Activated CD8-positive, alpha-beta memory T cell treated with anti-CD3 and anti-CD28 coated beads for 36 hours (primary cell): ENCODE results near the gene NT5DC1. TPM values are rescaled to one million over a fixed set of nuclear protein-coding genes. Genes with fewer than 3 reads are reported as not detected.

Experiments used
- CTCF ChIA-PET: fragments of 350-600 bp; sonication (Branson Sonifier 250); formaldehyde crosslinking; loops from one replicate; lab custom pipeline; 2021; ENCODE audit warnings: antibody characterized with exemption; lab: Charles Lee
- POLR2A ChIA-PET: fragments of 350-600 bp; sonication (Branson Sonifier 250); formaldehyde crosslinking; loops from one replicate; lab custom pipeline; 2021; ENCODE audit warnings: antibody characterized with exemption; lab: Charles Lee
- total RNA-seq, 2 experiments: library from RNA; stranded (reverse); gene quantifications; one replicate each; pipeline ENCODE4 v1.2.3, GENCODE V29; 2021

The NT5DC1 gene
- total RNA-seq, 2 experiments from 2014 or later, result 43.1 to 44.7 TPM

GRCh38 chr6:116254297-116255056 is 153.8 kb downstream of the NT5DC1 start:
- ChIA-PET CTCF (interaction anchor here (1.0 to 1.8 kb wide), 2 partner anchors 15 to 307 kb away, joined by 3 to 4 read pairs; no protein-coding TSS in a partner anchor), POLR2A (interaction anchor here (0.6 to 1.4 kb wide), 3 partner anchors 11 to 317 kb away, joined by 3 to 6 read pairs (median 5); partner anchors contain the start of genes RWDD1 and TSPYL1)

GRCh38 chr6:116255246-116255800 is 154.7 kb downstream of the NT5DC1 start:
- CTCF ChIA-PET, result no interaction called here
- POLR2A ChIA-PET, result no interaction called here

- ChIA-PET POLR2A (no interaction called here), CTCF (no interaction called here)
These were observed 156.0 kb downstream of the NT5DC1 start for GRCh38 chr6:116256694-116257093.

- CTCF ChIA-PET, result no interaction called here
- POLR2A ChIA-PET, result no interaction called here
These were observed 157.9 kb downstream of the NT5DC1 start for GRCh38 chr6:116258520-116258919.

DNA sequence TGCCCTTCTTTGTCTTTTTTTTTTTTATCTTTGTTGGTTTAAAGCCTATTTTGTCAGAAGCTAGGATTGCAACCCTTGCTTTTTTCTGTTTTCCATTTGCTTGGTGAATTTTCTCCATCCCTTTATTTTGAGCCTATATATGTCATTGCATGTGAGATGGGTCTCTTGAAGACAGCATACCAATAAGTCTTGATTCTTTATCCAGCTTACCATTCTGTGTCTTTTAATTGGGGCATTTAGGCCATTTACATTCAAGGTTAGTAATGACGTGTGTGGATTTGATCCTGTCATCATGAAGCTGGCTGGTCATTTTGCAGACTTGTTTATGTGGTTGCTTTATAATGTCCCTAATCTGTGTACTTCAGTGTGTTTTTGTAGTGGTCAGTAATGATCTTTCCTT is 162.7 kb downstream of the NT5DC1 start:
- ChIA-PET POLR2A (no interaction called here), CTCF (interaction anchor here (0.6 kb wide), 1 partner anchor 44 kb away, joined by 4 read pairs; no protein-coding TSS in a partner anchor)

- ChIA-PET CTCF (no interaction called here), POLR2A (interaction anchor here (1.4 kb wide), 1 partner anchor 11 kb away, joined by 6 read pairs; the partner anchor contains the start of gene TSPYL4)
These were observed 164.6 kb downstream of the NT5DC1 start for GRCh38 chr6:116265041-116265829.

DNA sequence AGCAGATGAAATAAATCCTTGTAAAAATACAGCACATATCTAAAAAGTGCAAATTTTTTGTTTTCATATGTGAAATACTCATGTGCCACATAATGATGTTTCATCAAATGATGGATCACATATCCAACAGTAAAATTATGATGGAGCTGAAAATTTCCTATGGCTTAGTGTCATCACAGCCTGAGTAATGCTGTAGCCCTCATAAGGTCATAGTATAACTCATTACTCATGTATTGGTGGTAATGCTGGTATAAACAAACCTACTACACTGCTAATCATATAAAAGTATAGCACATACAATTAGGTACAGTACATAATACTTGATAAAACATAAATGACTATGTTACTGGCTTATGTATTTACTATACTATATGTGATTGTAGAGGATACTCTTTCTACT is 166.2 kb downstream of the NT5DC1 start:
- POLR2A ChIA-PET, result no interaction called here
- CTCF ChIA-PET, result interaction anchor here (0.9 kb wide), 1 partner anchor 11 kb away, joined by 3 read pairs; no protein-coding TSS in a partner anchor

DNA sequence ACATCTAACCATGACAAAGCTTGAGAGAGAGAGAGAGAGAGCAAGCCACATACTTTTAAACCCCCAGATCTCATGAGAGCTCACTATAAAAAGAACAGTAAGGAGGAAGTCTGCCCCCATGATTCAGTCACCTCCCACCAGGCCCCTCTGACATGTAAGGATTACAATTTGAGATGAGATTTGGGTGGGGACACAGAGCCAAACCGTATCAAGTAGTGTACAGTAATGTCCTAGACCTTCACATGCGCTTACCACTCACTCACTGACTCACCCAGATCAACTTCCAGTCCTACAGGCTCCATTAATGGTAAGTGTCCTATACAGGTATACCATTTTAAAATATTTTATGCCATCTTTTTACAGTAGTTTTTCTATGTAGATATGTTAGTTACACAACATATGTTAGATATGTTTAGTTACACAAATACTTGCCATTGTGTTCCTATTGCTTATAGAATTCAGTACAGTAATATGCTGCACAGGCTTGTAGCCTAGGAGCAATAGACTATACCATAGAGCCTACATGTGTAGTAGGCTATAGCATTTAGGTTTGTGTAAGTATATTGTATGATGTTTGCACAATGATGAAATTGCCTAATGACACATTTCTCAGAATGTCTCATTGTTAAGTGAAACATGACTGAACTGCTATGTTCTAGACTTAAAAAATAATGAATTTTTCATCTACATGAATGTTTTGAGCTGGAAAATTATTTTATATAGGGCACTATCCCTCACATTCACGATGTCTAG is 167.4 kb downstream of the NT5DC1 start:
- ChIA-PET POLR2A (interaction anchor here (2.1 kb wide), 1 partner anchor 11 kb away, joined by 8 read pairs; the partner anchor contains the start of gene TSPYL1), CTCF (interaction anchor here (0.8 to 1.0 kb wide), 3 partner anchors 9 to 293 kb away, joined by 3 to 4 read pairs (median 3); no protein-coding TSS in a partner anchor)

- ChIA-PET POLR2A (interaction anchor here (2.1 kb wide), 1 partner anchor 11 kb away, joined by 8 read pairs; the partner anchor contains the start of gene TSPYL1), CTCF (interaction anchor here (0.8 to 1.2 kb wide), 3 partner anchors 15 to 292 kb away, joined by 3 to 4 read pairs (median 4); partner anchors contain the start of gene TSPYL4)
These were observed 168.1 kb downstream of the NT5DC1 start for GRCh38 chr6:116268589-116269293.

GRCh38 chr6:116271149-116271708 is 170.6 kb downstream of the NT5DC1 start:
- ChIA-PET POLR2A (no interaction called here), CTCF (no interaction called here)

- ChIA-PET POLR2A (no interaction called here), CTCF (interaction anchor here (0.7 to 1.0 kb wide), 2 partner anchors 10 to 11 kb away, joined by 3 read pairs; no protein-coding TSS in a partner anchor)
These were observed 176.5 kb downstream of the NT5DC1 start for GRCh38 chr6:116277124-116277523.

GRCh38 chr6:116278481-116278829 is 177.8 kb downstream of the NT5DC1 start:
- CTCF ChIA-PET, result interaction anchor here (1.1 kb wide), 1 partner anchor 9 kb away, joined by 4 read pairs; no protein-coding TSS in a partner anchor
- POLR2A ChIA-PET, result no interaction called here

DNA sequence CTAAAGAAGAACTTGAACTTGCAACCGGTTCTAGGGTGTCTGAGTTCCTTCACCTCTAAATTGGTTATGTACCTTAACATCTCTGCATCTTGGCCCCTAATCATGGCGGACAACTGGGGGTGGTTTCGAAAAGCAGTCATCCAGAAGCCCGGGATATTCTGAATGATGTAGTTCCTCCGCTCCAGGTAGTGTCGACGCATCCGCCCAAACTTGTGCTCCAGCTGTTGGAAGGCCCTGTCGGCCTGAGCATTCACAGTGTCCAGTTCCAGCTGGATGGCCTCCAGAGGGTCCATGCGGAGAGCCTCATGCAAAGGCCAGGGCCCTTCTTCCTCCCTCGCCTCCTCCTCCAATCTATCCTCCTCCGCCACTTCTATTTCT is 178.2 kb downstream of the NT5DC1 start:
- CTCF ChIA-PET, result interaction anchor here (1.1 kb wide), 1 partner anchor 9 kb away, joined by 4 read pairs; no protein-coding TSS in a partner anchor
- POLR2A ChIA-PET, result interaction anchor here (0.6 to 1.5 kb wide), 3 partner anchors 10 to 309 kb away, joined by 3 to 8 read pairs (median 3); no protein-coding TSS in a partner anchor

- ChIA-PET POLR2A (interaction anchor here (0.6 to 1.5 kb wide), 7 partner anchors 9 to 308 kb away, joined by 3 to 8 read pairs (median 3); partner anchors contain the start of genes NT5DC1, RWDD1 and TSPYL4), CTCF (interaction anchor here (1.1 to 1.2 kb wide), 3 partner anchors 8 to 14 kb away, joined by 3 to 4 read pairs (median 3); no protein-coding TSS in a partner anchor)
These were observed 178.8 kb downstream of the NT5DC1 start, which contains the start of gene TSPYL1 for GRCh38 chr6:116279232-116280160. TSPYL1 (minus strand) TSS chr6:116279930; CDS start chr6:116279830, 100 bp downstream.

DNA sequence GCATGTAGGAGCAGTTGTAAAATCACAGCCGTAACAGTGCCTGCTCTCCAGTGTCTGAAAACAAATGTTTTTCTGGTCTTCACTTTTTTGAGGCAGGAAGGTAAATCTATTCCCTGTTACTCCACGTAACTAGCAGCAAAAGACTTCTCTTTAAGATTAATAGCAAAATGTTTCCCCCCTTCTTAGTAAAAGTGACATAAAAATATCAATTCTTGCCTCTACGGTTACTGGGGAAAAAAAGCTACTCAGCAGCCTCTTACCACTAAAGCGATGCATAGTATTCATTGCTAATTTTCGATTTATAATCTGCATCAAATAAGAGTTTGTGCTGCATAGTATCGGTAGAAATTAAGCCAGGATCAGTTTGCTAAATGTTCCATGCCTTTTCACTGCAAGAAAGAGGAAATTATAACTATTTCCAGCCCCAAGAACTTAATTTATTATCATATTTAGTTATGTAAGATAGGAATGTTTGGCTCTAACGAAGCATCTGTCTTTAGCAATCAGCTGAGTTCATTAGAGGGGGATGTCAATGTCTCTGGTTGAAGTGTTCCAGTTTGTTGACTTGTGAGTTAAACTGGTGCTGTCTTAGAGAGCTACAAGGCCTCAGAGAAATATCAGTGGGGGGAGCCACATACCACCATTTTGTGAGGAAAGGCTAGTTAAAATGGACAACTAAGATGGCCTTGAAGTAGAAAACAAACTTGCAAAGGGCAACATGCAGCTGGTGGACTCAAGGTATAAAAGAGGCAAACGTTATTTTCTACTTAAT is 179.7 kb downstream of the NT5DC1 start:
- POLR2A ChIA-PET, result interaction anchor here (0.6 to 1.5 kb wide), 6 partner anchors 8 to 290 kb away, joined by 3 to 8 read pairs (median 4); partner anchors contain the start of genes RWDD1 and TSPYL4
- CTCF ChIA-PET, result interaction anchor here (1.1 to 1.2 kb wide), 2 partner anchors 7 to 13 kb away, joined by 3 read pairs; no protein-coding TSS in a partner anchor
